Right ventricle myocardium inferior (tissue), 1 donor: Measurements from ENCODE around the gene PTPN21. TPM values are rescaled to one million over a fixed set of nuclear protein-coding genes. Genes with fewer than 3 reads are reported as not detected.

ENCODE experiments used
- ATAC-seq: fragments of 200-7000 bp; cut with Tn5 transposase; one replicate; pipeline ENCODE4 v1.9.1; 2020; ENCODE audit warnings: mild to moderate bottlenecking, moderate library complexity
- DNase-seq: peaks from one replicate; pipeline ENCODE4 v3.0.0; 2021; ENCODE audit errors: missing footprints
- intact Hi-C: fragments of 100-400 bp; cut with DNase I; formaldehyde crosslinking; loops from one replicate; pipeline ENCODE4 v1.11.0; 2022
- long read RNA-seq: library from polyadenylated mRNA; unstranded; transcript quantifications from one replicate; pipeline ENCODE4 v2.0.0, GENCODE V29; 2021
- total RNA-seq: library from RNA; stranded (reverse); fragmentation: NEBNext Ultra II Directional; extraction: Animal tissue kit (Norgen Biotek cat#: 25700); gene quantifications from one replicate; pipeline ENCODE4 v1.2.1, GENCODE V29; 2021
- donor health status: DM: no; HTN: yes; CAD: no; lungs with severe emphysema.

The PTPN21 gene
- total RNA-seq: 30.8 TPM
- long read RNA-seq, partial matches to known transcripts: 17 of 18 reads
- long read RNA-seq, other reads (novel, unspliced or antisense): 1 of 18 reads

DNA sequence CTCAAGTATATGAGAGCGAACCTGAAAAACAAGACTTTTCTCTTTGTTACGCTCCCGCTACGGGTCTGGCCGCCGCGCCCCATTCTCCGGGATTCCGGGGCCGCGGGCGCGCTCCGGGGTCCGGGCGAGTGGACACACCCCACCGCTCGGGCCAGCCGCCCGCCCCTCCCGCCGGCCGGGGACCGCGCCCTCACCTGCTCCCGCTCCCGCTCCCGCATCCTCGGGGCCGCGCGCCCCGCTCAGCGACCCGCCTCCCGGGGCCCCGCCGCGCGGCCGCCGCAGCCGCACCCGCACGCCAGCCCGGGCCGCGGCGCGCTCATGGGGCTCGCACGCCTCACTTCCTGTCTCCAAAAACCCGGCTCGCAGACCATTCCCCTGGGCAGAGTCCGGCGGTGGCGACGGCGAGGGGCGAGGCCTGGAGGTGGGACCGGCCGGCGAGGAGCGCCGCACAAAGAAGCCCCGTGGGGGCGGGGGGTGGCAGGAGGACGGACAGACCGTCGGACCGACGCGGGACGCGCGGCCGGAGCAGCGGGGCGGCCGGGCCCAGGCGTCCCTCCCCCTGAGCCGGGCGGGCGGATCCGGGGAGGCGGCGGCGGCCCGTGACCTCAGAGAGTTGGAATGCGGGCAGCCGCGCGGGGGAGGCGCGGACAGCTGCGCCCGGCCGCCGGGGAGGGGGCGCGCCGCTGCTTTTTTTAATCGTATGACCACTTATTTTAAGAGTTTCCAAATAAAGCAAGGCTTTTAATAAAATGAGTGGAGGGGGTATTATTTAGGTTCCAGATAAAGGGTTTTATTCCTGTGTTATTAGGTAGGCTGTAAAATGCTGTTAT lies at the start of gene PTPN21:
Gene PTPN21 (minus strand): TSS at position 551 of the 830 bp plus-strand sequence. CDS start 4,590 bp downstream, outside the sequence.
- DNase-seq: peak; percentile 87
- ATAC-seq: peak; percentile 93
- intact Hi-C loops: loop anchor here (5.0 kb wide), 2 partner anchors 367 to 562 kb away; partner anchors contain the start of gene GALC

GRCh38 chr14:88604212-88604611 lies 49.4 kb upstream of the PTPN21 start:
- DNase-seq (no peak), ATAC-seq (no peak)

GRCh38 chr14:88599761-88600439 lies 45.1 kb upstream of the PTPN21 start:
- ATAC-seq (no peak), DNase-seq (no peak)
- intact Hi-C loops: no loop called here

More at GRCh38 chr14:88604212-88604611, 49.4 kb upstream of the PTPN21 start:
- intact Hi-C loops: no loop called here

- intact Hi-C loops: no loop called here
- no peak for ATAC-seq
- DNase-seq: no peak
Observed at GRCh38 chr14:88599326-88599725, 44.5 kb upstream of the PTPN21 start.

DNA sequence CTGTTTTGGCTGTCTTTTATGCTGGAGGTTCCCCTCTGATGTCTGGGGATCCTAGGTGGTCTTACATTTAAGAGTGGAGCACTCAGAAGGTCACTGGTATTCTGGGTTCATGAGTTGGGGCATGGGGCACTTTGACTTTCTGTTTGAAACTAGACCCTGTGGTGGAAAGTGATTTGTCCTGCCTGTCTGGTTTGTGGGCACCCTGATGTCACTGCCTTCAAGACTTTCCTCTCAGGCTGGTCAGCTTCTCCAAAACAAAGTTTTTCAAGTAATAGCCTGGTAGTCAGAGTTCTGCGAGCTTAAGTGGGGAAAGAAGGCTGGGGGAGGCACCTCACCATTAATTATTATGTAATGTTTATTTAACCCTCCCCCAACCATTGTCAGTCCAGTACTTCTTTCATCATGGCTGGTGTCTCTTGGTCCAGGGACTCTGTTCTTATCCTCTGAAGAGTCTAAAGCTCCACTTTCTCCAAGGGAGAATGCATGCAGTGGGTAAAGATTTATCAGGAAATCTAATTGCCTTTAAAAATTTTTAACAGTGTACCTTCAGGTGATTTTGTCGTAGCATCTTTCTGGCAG lies 43.4 kb upstream of the PTPN21 start:
- intact Hi-C loops: no loop called here

GRCh38 chr14:88597601-88598000 lies 42.8 kb upstream of the PTPN21 start:
- no peak for ATAC-seq
- intact Hi-C loops: no loop called here
- no peak for DNase-seq

More for the DNA sequence above, 43.4 kb upstream of the PTPN21 start:
- no peak for ATAC-seq
- no peak for DNase-seq

DNA sequence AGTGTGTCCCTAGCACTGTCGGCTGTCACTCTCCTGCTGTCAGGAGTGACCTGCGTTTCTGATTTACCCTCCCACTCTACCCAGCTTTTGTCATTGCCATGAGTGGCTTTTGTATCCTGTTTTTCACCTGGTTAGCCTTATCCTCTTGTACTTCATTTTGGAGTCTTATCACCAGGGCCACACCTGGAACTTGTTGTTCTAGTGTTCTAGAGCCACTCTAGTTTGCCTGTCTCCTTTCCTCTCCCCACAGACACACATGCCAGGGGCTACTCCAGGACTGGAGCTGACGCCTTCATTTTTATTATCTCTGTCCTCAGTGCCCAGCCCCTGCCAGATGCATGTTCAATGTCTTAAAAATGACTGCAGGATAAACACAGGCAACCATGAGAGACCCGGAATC lies 42.2 kb upstream of the PTPN21 start:
- no peak for ATAC-seq
- DNase-seq: no peak
- intact Hi-C loops: no loop called here

DNA sequence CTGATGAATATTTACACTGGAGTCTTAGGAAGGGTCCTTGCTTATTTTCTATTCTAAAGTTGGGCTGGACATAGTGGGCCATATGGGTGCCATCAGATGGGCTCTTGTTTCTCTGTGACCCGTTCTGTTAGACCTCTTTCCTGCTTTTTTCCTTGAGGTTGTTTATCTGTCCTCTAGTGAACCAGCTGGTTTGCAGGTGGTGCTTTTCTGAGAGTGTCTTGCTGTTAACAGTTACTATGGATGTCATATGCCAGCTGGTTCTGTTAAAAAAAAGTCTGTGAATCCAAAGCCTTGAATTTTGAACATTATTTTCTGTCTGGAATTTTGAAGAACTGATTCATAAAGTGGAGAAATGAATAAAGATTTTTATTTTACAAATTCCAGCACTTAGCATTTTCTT lies 37.2 kb upstream of the PTPN21 start:
- no peak for DNase-seq
- intact Hi-C loops: no loop called here
- no peak for ATAC-seq

GRCh38 chr14:88590173-88590572 lies 35.4 kb upstream of the PTPN21 start:
- ATAC-seq (no peak), DNase-seq (no peak)
- intact Hi-C loops: no loop called here

- ATAC-seq: no peak
- no peak for DNase-seq
- intact Hi-C loops: no loop called here
Observed at GRCh38 chr14:88588081-88588480, 33.3 kb upstream of the PTPN21 start.

DNA sequence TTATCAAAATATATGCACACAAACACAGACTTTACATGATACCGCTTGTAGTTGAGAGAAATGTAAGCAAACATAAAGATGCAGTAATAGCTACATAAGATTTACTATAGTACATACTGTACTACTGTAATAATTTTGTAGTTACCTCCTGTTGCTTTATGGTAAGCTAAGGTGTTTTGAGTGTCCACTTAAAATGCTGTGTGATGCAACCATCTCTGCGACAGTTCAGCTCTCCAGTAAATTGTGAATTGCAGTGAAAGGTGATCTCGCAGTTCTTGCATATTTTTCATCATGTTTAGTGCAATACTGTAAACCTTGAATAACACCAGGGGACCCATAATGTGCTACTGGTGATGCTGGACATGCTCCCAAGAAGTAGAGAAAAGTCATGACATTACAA lies 29.6 kb upstream of the PTPN21 start:
- DNase-seq (no peak), ATAC-seq (no peak)
- intact Hi-C loops: no loop called here

DNA sequence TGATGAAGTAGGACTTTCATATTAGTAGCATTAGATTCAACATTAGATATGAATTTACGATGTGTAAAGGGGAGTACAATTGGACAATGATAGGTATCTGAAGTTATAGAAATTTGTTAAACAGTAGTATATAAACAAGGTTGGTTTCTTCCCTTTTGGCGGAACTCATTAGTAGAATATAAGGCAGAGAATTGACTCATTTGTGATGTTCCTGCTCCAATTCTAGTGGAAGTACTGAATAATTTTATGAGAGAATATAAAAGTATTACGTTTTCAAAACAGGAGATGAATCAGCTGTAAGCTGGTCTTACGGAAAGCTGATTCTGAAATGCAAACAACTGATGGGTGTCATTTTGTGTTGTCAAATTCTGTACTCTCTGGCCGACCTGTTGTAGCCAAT lies 21.4 kb upstream of the PTPN21 start:
- intact Hi-C loops: no loop called here
- DNase-seq: no peak
- no peak for ATAC-seq

DNA sequence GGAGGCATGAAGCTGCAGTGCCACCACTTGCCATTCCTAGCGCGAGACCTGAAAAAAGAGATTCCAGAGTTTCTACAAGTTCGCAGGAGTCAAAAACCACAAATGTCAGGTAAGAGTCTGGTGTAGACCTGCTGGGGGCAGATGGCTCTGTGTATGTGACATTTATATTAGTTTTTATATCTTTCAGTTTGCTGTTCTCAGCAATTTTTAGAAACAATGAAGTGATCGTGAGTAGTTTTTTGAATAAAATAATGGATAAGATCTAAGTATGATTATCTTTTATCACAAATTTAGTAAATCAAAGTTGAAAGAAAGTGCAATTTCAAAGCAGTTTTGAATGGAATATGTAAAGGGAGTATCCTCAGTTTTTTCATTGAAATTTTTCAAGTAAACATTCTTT lies 17.3 kb upstream of the PTPN21 start:
- no peak for ATAC-seq
- DNase-seq: no peak
- intact Hi-C loops: no loop called here

GRCh38 chr14:88568196-88568595 lies 13.4 kb upstream of the PTPN21 start:
- no peak for ATAC-seq
- intact Hi-C loops: loop anchor here (10.0 kb wide), 1 partner anchor 183 kb away; the partner anchor contains the start of gene SPATA7
- DNase-seq: no peak

DNA sequence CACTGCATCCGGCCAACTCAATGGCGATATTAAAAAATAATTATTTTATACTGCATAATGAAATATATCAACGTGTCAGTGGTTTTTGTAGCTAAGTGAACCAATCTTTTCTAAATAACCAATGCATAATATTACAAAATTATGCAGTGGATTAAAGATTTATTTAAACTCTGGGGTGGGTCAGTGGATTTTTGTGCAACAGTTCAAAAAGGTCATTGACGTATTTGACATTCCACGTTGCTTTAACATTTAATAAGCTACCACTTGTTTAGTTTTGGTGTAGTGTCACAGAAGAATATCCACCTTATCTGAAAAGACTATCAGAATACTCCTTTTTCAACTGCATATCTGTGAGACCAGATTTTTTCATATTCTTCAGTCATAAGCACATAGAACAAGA lies 10.6 kb upstream of the PTPN21 start:
- intact Hi-C loops: loop anchor here (10.0 kb wide), 1 partner anchor 181 kb away; the partner anchor contains the start of gene SPATA7
- DNase-seq (no peak), ATAC-seq (no peak)

DNA sequence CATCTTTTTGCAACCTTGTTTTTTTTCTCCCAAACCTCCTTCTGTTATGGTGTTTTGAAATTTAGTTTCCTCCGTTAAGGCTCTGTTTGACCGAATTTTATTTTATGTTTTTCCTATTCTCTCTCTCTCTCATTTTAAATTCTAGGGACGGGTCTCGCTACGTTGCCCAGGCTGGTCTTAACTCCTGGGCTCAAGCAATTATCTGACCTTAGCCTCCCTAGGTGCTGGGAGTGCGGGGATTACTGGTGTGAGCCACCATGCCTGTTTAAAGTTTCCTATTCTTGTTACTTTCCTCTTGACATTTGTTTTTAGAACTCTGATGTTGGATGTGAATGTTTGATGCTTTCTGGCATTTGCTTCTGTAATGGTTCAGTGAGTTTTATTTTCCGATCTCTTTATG lies 9.0 kb upstream of the PTPN21 start:
- intact Hi-C loops: loop anchor here (10.0 kb wide), 1 partner anchor 179 kb away; the partner anchor contains the start of gene SPATA7

DNA sequence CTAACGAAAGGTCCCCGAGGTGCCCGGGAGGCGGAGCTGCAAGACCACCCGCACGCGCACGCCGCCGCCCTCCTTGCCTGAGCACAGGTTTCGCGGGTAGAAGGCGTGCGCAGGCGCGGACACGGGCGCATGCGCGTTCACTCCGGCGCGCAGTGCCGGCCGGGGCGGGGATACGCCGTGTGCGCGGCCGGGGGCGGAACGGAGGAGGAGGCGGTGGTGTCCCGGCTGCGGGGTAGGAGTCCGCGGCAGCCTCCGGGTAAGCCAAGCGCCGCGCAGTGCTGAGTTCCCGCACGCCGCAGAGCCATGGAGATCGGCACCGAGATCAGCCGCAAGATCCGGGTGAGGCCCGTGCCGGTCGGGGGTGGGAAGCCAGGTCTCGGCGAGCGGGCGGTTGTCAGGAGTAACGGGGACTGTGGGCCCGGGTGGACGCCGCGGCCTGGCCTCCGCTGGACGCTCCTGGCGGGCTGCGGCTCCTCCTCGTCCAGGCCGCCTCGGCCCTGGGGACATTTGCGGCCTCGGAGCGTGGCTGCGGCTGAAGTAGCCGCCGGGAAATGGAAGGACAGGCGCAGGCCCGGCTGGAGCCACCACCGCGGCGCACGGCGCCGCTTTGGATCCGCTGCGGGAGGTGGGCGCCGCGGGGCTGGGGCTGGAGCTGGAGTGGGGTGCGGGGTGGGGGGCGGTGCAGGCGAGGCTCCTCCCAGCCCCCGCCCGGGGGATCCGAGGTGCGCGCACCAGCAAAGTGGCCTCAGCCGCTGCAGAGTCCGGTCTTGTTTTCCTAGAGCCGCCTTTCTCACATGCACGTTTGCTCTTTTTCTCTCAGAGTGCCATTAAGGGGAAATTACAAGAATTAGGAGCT lies 8.3 kb upstream of the PTPN21 start, which contains the start of gene ZC3H14:
Gene ZC3H14 (plus strand): TSS at position 207 of the 856 bp plus-strand sequence. CDS start 97 bp downstream, at position 304.
- peak; percentile 99 for ATAC-seq
- DNase-seq: peak; percentile 93
- intact Hi-C loops: loop anchor here (10.0 kb wide), 1 partner anchor 178 kb away; the partner anchor contains the start of gene SPATA7

More for the DNA sequence above, 9.0 kb upstream of the PTPN21 start:
- DNase-seq: no peak
- no peak for ATAC-seq

- intact Hi-C loops: loop anchor here (10.0 kb wide), 1 partner anchor 178 kb away; the partner anchor contains the start of gene SPATA7
Observed at GRCh38 chr14:88562532-88562830, 7.7 kb upstream of the PTPN21 start.

More at GRCh38 chr14:88562532-88562830, 7.7 kb upstream of the PTPN21 start:
- ATAC-seq: no peak
- no peak for DNase-seq
